ENCODE data around the gene PHF13. TPM values are rescaled to one million over a fixed set of nuclear protein-coding genes. Genes with fewer than 3 reads are reported as not detected.

Gene PHF13
- total and polyA plus RNA-seq, 9 of the 15 experiments (the other 6 are each of a cell fraction or from before 2014, with no cell fraction given), result 1.8 to 36.1 (median 11.7) TPM

DNA sequence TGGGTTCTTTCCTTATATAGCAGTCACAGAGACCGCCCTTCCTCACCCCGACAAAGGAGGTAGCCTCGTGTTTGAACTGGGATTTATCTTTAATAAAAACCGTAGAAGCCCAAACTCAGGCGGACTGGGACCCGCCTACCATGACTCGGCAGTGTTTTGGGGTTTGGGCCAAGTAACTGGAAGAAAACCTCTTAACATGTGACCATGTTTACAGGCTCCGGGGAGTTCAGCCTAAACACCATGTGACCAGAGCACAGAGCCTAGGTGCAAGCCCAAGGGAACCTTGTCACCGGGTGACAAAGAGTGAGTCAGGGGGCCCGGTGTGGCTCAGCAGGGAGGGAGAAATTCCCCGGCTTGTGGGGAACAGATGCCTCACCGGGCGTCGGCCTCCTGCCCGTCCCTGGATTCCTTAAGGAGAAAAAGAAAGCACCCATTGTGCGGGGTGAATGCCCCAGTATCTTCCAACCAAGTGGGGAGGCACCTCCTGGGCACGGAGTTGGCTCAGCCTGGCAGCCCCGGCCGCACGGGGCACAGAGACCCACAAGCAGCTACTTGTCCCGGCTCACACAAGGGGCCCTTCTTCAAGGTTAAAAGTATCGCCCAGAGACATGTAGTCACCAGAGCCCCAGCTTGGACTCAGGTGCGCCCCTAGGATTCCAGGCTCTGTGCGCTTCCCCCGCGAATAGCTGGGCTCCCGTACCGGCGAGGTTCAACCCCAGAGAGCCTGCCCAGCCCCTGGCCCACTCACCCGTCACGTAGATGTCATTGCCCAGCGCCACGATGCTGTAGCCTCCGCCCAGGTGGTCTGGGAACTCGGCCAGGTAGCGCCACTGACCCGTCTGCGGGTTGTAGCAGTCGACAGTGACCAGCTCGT is 12.2 kb upstream of the PHF13 start (continued):
- TF ChIP-seq, protein P1, sequence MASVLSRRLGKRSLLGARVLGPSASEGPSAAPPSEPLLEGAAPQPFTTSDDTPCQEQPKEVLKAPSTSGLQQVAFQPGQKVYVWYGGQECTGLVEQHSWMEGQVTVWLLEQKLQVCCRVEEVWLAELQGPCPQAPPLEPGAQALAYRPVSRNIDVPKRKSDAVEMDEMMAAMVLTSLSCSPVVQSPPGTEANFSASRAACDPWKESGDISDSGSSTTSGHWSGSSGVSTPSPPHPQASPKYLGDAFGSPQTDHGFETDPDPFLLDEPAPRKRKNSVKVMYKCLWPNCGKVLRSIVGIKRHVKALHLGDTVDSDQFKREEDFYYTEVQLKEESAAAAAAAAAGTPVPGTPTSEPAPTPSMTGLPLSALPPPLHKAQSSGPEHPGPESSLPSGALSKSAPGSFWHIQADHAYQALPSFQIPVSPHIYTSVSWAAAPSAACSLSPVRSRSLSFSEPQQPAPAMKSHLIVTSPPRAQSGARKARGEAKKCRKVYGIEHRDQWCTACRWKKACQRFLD (CRISPR knock-in tag; IDR thresholded peaks at IDR 0.05), result peak; percentile 39; the same call in 1 of the 2 replicates
- TF ChIP-seq ZNF589 (CRISPR knock-in tag; IDR thresholded peaks at IDR 0.05; ENCODE audit: low read depth) (no peak), MTA3 (IDR thresholded peaks at IDR 0.05; ENCODE audit: borderline replicate concordance) (peak; percentile 0; the same call in 1 of the 2 replicates), PBX2 (CRISPR knock-in tag; IDR thresholded peaks at IDR 0.05; ENCODE audit: low read depth) (no peak), PBX2 (tag; conservative IDR thresholded peaks at IDR 0.05; ENCODE audit: low read depth) (no peak), SIX5 (IDR thresholded peaks at IDR 0.05; ENCODE audit: borderline replicate concordance in 1 of 2, insufficient read depth in 1 of 2, low read depth in 1 of 2, low read length in 2 of 2) (no peak), SRF (CRISPR knock-in tag; IDR thresholded peaks at IDR 0.05) (peak; percentile 80 to 98; a peak in 3 of 4 replicates), HDAC3 (IDR thresholded peaks at IDR 0.05; ENCODE audit: borderline replicate concordance, partially characterized antibody) (no peak), MCM2 (IDR thresholded peaks at IDR 0.05; ENCODE audit: low read depth) (no peak), ZNF445 (CRISPR knock-in tag; IDR thresholded peaks at IDR 0.05; ENCODE audit: low read depth) (no peak)

Measured in K562 (cell line).